Gastroesophageal sphincter (tissue), 4 donors: ENCODE data around the gene KCNA10. TPM values are rescaled to one million over a fixed set of nuclear protein-coding genes. Genes with fewer than 3 reads are reported as not detected.

Experiments used
- ATAC-seq: fragments of 150-250 bp; one replicate; pipeline ENCODE4 v1.9.1; 2016; ENCODE audit warnings: mild to moderate bottlenecking, moderate library complexity
- H3K27ac ChIP-seq, 4 donors: fragments of 200-600 bp; sonication (generic) in 3 of 4; 1 replicate in 3 of 4; 2 replicates in 1 of 4; pipeline ENCODE4 v1.5.1; 2016 to 2019
- H3K27me3 ChIP-seq: fragments of 200-600 bp; sonication (generic); one replicate; pipeline ENCODE4 v1.5.1; 2019
- H3K36me3 ChIP-seq, 2 donors: fragments of 200-600 bp; sonication (generic); one replicate each; pipeline ENCODE4 v1.5.1; 2019; ENCODE audit warnings: control low read depth in 1 of 2
- H3K4me1 ChIP-seq, 3 donors: fragments of 200-600 bp; sonication (generic); 1 replicate in 2 of 3; 2 replicates in 1 of 3; pipeline ENCODE4 v1.5.1; 2016 to 2019; ENCODE audit warnings: control low read depth in 2 of 3
- H3K4me3 ChIP-seq, 2 donors: fragments of 200-600 bp; sonication (generic); one replicate each; pipeline ENCODE4 v1.5.1; 2019; ENCODE audit warnings: mild to moderate bottlenecking in 1 of 2, moderate library complexity in 1 of 2
- H3K9me3 ChIP-seq, 3 donors: fragments of 200-600 bp; sonication (generic); one replicate each; pipeline ENCODE4 v1.5.1; 2017 to 2019; ENCODE audit warnings: control low read depth in 2 of 3
- CTCF ChIP-seq, 4 experiments: fragments of 200-600 bp in 2 of 4; fragments of 450-650 bp in 2 of 4; sonication (generic) in 1 of 4; IDR thresholded peaks; one replicate each; pipeline ENCODE4 v1.5.1; 2017 to 2019; ENCODE audit warnings: antibody characterized with exemption in 4 of 4, mild to moderate bottlenecking in 2 of 4, moderate library complexity in 2 of 4
- EP300 ChIP-seq: sonication (generic); formaldehyde crosslinking; IDR thresholded peaks from one replicate; pipeline ENCODE4 v1.6.1; 2017; ENCODE audit warnings: antibody characterized with exemption, mild to moderate bottlenecking
- POLR2A ChIP-seq, 2 donors: fragments of 450-650 bp; IDR thresholded peaks; one replicate each; pipeline ENCODE4 v1.6.1; 2017; ENCODE audit warnings: antibody characterized with exemption in 2 of 2, mild to moderate bottlenecking in 2 of 2, moderate library complexity in 1 of 2
- POLR2AphosphoS5 ChIP-seq: sonication (generic); formaldehyde crosslinking; IDR thresholded peaks from one replicate; pipeline ENCODE4 v1.6.1; 2017; ENCODE audit warnings: antibody characterized with exemption
- WGBS, 2 donors: methylation state at CpG; one replicate each; pipeline ENCODE4 v1.1.5; 2018; ENCODE audit warnings: low coverage in 1 of 2; 5-methylcytosine and 5-hydroxymethylcytosine counted together
- total RNA-seq, 4 donors: library from RNA; depleted of rRNA; stranded (reverse); fragments of >200 nt; gene quantifications; one replicate each; pipeline ENCODE4 v1.1.0, GENCODE V29; 2016

The KCNA10 gene
- total RNA-seq, 4 donors from 2014 or later: not detected

- peaks cover 75% of the 10 kb centered on the region for H3K27me3 ChIP-seq
- 86 to 100% methylated on average over 1 of the region's 1 CpG for WGBS, 2 donors
- peaks cover 0 to 8% (median 4%) of the 10 kb centered on the region in 3 donors for H3K4me1 ChIP-seq
- no peaks in the 10 kb centered on the region for H3K36me3 ChIP-seq
- no peaks in the 10 kb centered on the region for H3K9me3 ChIP-seq
- TF ChIP-seq POLR2A (IDR thresholded peaks at IDR 0.05) (no peak), CTCF (IDR thresholded peaks at IDR 0.05) (no peak), EP300 (no peak), POLR2AphosphoS5 (no peak)
- no peak overlapping the region for H3K27ac ChIP-seq
- no peak overlapping the region for H3K4me3 ChIP-seq
- ATAC-seq: no peak
Measured at GRCh38 chr1:110529011-110529410, 10.0 kb upstream of the KCNA10 start.

GRCh38 chr1:110526201-110526780 is 7.3 kb upstream of the KCNA10 start:
- peaks cover 81% of the 10 kb centered on the region for H3K27me3 ChIP-seq
- no peaks in the 10 kb centered on the region for H3K9me3 ChIP-seq
- no peak overlapping the region for H3K27ac ChIP-seq
- no peak for ATAC-seq
- TF ChIP-seq POLR2A (IDR thresholded peaks at IDR 0.05) (no peak), CTCF (IDR thresholded peaks at IDR 0.05) (no peak), POLR2AphosphoS5 (no peak), EP300 (no peak)
- 61 to 66% methylated on average over 4 to 7 of the region's 7 CpGs for WGBS, 2 donors
- peaks cover 0 to 9% (median 4%) of the 10 kb centered on the region in 3 donors for H3K4me1 ChIP-seq
- H3K4me3 ChIP-seq: no peak overlapping the region
- H3K36me3 ChIP-seq: no peaks in the 10 kb centered on the region

- 70% methylated on average over 2 of the region's 6 CpGs; no CpG with 5 or more reads in 1 of the 2 donors for WGBS, 2 donors
- H3K36me3 ChIP-seq: no peaks in the 10 kb centered on the region
- peaks cover 0 to 9% (median 4%) of the 10 kb centered on the region in 3 donors for H3K4me1 ChIP-seq
- no peak overlapping the region for H3K4me3 ChIP-seq
- ATAC-seq: no peak
- H3K9me3 ChIP-seq: no peaks in the 10 kb centered on the region
- TF ChIP-seq POLR2A (IDR thresholded peaks at IDR 0.05) (no peak), POLR2AphosphoS5 (no peak), EP300 (no peak), CTCF (IDR thresholded peaks at IDR 0.05) (no peak)
- H3K27ac ChIP-seq: no peak overlapping the region
- H3K27me3 ChIP-seq: peaks cover 77% of the 10 kb centered on the region
Measured at GRCh38 chr1:110525249-110525595, 6.2 kb upstream of the KCNA10 start.

DNA sequence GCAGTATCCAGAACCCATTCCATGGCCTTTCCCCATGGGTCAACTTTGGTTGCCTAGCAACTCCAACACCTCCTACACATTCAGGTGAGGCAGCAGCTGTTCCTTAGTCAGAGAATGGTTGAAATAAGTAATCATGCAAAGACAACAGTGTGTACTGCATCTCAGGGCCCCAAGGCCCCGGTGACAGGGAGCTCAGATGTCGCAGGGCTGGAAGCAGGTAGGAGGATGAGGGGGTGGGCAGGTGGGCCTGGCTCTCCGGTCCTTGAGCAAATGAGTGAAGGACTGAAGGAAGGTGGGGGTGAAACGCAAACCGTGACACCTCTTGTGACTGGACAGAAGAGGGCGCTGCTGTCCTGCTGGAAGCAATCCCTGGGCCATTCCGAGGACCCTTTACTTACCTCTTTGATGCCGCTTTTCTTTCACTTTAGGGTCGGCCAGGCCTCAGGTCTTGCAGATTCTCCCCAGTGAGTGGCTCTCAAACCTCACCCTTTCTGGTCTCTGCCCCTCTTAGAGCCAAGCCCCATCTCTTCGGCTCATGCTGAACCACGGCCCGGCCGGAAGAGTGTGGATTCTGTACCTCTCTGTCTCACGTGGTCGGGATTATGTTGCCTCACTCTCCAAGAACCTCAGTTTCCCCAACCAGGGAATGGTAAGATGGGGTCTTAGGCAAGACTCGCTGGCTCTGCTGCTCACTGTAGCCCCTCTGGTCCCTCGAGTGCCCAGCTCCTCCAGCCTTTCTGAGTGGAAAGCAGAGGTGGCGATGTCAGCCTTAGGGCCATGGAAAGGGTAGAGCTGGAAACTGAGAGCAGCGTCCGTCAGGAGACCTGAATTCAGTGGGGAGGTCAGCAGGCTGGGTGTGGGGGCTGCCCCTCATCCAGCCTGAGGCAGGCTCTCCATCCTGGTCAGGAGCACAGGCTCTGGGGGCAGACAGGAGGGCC is 5.6 kb upstream of the KCNA10 start:
- Histone ChIP-seq H3K4me1 (peaks cover 0 to 9% (median 4%) of the 10 kb centered on the region in 3 donors), H3K4me3 (peak overlapping the region in 1 of 2 donors; percentile 14), H3K36me3 (no peaks in the 10 kb centered on the region), H3K9me3 (no peaks in the 10 kb centered on the region), H3K27me3 (peaks cover 70% of the 10 kb centered on the region), H3K27ac (no peak overlapping the region)
- ATAC-seq: no peak
- WGBS, 2 donors: 10 to 44% methylated on average over 6 to 11 of the region's 20 CpGs
- TF ChIP-seq EP300 (no peak), CTCF (IDR thresholded peaks at IDR 0.05) (peak in 3 of 4 experiments; percentile 44 to 65 (median 58))
